GM12878 (cell line): ENCODE results near the gene ICAM2.

ENCODE experiments used
- CEBPB ChIP-seq, 2 experiments: fragments of 150-350 bp in 1 of 2; IDR thresholded peaks; 2 replicates each; pipeline ENCODE4 v1.6.1; 2012 to 2014; ENCODE audit warnings: low read depth in 2 of 2, low read length in 2 of 2, borderline replicate concordance in 1 of 2, inconsistent platforms in 1 of 2
- JUND ChIP-seq: IDR thresholded peaks from 2 replicates; pipeline ENCODE4 v1.6.1; 2012; ENCODE audit warnings: low read depth, mild to moderate bottlenecking, low read length, improper control_type of control experiment, moderate library complexity
- MYC ChIP-seq: IDR thresholded peaks from 2 replicates; pipeline ENCODE4 v1.6.1; 2011; ENCODE audit warnings: mild to moderate bottlenecking, low read length, moderate library complexity, inconsistent platforms; ENCODE audit not compliant: insufficient read depth, insufficient replicate concordance, insufficient read length, severe bottlenecking
- POLR2A ChIP-seq: IDR thresholded peaks from 2 replicates; pipeline ENCODE4 v1.6.1; 2011; ENCODE audit warnings: low read depth, mild to moderate bottlenecking, low read length
- YBX1 ChIP-seq: fragments of 450-650 bp; IDR thresholded peaks from 2 replicates; pipeline ENCODE4 v1.6.1; 2016; ENCODE audit warnings: antibody characterized with exemption
- TF ChIP-seq, protein P1 (sequence below): IDR thresholded peaks from 2 replicates; pipeline ENCODE4 v1.6.1; 2012; ENCODE audit warnings: low read length, inconsistent platforms
- TF ChIP-seq, protein P2 (sequence below), 3 experiments: IDR thresholded peaks in 2 of 3; conservative IDR thresholded peaks in 1 of 3; 2 replicates each; pipeline ENCODE4 v1.5.1; 2011; ENCODE audit warnings: low read depth in 3 of 3, low read length in 3 of 3, mild to moderate bottlenecking in 3 of 3, control low read depth in 2 of 3, moderate library complexity in 2 of 3, inconsistent platforms in 1 of 3, mixed read lengths in 1 of 3; ENCODE audit not compliant: control insufficient read depth in 2 of 3, insufficient read depth in 1 of 3; ENCODE audit errors: extremely low read depth in 1 of 3

DNA sequence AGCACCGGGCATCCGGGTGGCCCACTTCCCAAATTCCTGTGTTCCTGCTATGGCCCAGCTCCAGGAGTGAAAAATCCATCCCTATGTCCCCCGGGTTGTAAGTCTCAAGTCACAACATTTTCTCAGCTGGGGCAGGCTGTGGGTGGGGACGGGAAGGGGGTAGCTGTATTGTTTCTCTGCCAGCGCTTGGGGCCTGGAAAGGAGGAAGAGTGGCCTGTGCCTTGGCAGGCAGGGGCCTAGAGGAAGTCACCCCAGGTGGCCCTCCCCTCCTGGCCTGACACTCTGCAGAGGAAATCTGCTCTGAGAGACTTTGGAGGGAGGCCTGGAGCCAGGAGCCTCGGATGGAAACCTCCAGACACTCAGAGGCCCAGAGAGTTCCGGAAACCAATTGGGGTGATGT lies 37.1 kb downstream of the ICAM2 start:
- TF ChIP-seq JUND: no peak
- TF ChIP-seq, protein P1, sequence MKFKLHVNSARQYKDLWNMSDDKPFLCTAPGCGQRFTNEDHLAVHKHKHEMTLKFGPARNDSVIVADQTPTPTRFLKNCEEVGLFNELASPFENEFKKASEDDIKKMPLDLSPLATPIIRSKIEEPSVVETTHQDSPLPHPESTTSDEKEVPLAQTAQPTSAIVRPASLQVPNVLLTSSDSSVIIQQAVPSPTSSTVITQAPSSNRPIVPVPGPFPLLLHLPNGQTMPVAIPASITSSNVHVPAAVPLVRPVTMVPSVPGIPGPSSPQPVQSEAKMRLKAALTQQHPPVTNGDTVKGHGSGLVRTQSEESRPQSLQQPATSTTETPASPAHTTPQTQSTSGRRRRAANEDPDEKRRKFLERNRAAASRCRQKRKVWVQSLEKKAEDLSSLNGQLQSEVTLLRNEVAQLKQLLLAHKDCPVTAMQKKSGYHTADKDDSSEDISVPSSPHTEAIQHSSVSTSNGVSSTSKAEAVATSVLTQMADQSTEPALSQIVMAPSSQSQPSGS: no peak
- no peak for TF ChIP-seq CEBPB (IDR thresholded peaks at IDR 0.05; ENCODE audit: borderline replicate concordance in 1 of 2, low read depth in 2 of 2, low read length in 2 of 2)
- no peak for TF ChIP-seq POLR2A
- TF ChIP-seq, protein P2, sequence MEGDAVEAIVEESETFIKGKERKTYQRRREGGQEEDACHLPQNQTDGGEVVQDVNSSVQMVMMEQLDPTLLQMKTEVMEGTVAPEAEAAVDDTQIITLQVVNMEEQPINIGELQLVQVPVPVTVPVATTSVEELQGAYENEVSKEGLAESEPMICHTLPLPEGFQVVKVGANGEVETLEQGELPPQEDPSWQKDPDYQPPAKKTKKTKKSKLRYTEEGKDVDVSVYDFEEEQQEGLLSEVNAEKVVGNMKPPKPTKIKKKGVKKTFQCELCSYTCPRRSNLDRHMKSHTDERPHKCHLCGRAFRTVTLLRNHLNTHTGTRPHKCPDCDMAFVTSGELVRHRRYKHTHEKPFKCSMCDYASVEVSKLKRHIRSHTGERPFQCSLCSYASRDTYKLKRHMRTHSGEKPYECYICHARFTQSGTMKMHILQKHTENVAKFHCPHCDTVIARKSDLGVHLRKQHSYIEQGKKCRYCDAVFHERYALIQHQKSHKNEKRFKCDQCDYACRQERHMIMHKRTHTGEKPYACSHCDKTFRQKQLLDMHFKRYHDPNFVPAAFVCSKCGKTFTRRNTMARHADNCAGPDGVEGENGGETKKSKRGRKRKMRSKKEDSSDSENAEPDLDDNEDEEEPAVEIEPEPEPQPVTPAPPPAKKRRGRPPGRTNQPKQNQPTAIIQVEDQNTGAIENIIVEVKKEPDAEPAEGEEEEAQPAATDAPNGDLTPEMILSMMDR (IDR thresholded peaks at IDR 0.05 in 2 of 3, conservative IDR thresholded peaks at IDR 0.05 in 1 of 3; ENCODE audit: control insufficient read depth in 2 of 3, extremely low read depth in 1 of 3, insufficient read depth in 1 of 3, low read depth in 3 of 3, low read length in 3 of 3): no peak
- TF ChIP-seq YBX1: no peak
- TF ChIP-seq MYC: no peak
